ENCODE data around the gene PPDPF.

- TF ChIP-seq CTCF (IDR thresholded peaks at IDR 0.05) (no peak), EZH2 (IDR thresholded peaks at IDR 0.05) (no peak)
Observed at GRCh38 chr20:63532449-63532971, 11.9 kb downstream of the PPDPF start.
